ENCODE measurements around the gene ADD2.

ADD2 gene

DNA sequence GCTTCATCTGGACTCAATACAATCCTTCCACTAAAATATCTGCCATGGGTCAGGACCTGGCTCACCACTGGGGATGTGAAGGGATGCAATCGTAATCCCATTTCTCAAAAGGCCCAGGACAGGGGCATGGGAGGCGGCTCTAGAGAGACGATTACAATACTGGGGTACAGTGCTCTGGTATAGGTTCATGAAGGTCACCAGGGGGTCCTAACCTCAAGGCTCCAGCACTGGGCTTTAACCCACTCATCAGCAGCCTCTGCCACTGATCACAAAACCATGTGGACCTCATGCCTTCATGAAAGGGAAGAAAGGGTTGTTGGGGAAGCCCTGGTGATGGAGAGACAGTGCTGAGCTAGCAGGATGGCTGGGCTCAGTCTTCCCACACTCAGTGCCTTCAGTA is 48.8 kb downstream of the ADD2 start:
- no peak for DNase-seq

DNA sequence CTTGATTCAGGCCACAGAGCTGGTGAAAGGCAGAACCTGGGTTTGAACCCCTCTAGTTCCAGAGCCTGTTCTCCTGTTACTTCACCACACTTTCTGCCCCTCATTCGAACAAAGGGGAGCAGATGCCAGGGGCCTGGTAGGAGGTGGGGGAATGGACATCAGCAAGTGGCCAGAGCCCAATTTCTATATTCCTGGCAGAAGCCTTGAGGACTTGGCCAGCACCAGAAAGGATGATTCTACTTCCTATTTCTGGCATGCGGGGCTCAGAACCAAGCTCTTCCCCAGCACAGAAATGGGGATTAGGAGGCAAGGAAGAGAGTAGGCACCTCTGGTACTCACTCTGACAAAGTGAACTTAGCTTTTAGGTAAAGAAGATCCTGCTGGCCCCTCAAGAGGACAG is 49.3 kb downstream of the ADD2 start:
- DNase-seq, result no peak

DNA sequence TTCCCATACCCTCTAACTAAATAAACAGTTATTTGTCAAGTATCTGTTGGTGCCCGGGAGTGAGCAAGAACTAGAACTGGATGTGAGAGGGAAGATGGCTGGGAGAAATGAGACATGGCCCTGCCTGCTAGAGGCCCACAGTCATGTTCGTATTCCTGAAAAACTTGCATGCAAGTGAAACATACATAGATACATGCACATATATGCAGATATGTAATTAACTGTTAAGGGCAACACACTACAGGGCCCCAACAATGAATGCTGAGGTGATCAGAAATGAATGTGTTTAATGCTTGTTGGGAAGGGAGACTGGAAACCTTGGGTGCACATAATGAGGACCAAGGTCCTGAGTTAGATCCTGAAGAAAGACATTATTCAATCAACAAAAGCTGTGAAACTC is 49.8 kb downstream of the ADD2 start:
- no peak for DNase-seq

DNA sequence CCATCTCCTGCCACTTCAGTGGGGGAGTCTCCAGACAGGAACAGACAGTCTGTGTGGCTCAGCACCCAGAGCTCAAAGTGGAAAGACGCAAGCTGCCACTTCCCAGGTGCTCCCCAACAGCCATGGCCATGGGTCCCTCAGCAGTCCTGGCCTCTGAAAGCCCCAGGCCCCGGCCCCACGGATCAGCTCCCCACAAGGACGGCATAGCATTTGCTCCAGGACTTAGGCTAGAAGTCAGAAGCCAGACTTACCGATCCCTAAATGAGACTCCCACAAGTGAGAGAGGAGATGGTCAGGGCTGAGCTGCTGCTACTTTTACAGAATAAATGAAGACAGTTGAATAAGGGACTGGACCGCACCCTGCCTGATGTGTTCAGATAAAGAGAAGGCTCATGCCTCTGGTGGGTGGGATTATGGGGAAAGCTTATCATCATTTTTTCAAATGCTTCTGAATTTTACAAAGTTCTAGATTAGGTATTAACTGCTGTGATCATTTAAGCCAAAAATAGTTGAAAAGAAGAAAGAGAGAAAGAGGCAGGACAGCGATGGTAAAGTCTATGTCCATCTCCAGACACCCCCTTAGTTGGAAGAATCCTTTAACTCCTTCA is 50.5 kb downstream of the ADD2 start:
- DNase-seq, result no peak

DNA sequence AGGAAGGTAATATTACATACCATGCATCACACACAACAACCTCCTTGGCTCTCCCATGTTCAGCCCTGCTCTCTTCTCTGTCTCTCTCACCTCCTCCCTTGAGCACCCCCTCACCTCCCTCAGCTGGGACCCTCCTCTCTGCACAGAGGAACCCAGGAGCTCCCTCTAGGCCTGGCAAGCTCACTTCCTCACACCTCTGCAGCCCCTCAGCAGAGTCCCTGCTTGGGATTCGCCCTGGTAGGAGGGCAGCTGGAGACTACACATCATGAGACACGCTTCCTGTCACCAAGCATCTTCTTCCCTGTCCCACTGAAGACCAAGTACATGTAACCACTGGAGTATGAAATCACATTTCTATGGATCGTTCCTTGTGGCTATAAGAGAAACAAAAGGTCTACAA is 51.0 kb downstream of the ADD2 start:
- DNase-seq, result no peak

DNA sequence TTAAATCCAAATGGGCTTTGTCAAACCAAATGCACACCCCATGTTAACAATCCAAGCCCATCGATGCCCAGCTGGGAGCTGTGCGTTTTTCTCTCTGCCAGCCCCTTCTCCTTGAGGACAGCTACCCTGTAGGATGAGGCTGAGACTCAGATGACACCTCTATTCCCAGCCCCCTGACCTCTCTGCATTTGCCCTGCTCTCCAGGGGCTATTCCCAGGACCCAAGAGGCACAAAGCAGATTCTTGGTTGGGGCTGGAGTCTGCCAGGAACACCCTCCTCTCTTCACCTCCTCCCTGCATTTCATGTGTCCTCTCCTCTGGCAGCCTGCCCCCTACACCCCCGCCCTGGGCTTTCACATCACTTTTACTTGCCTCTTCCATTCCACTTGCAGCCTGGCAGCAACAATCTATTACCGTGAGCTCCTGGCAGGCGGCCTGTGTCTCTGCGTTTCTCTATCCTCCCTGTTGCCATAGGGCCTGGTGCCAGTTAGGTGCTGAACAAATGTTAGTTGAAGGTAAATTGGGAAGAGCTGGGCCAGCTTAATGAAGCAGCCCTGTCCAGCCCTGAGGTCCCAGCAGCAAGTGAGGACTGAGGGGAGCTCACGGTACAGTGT is 51.8 kb downstream of the ADD2 start:
- DNase-seq, result no peak

DNA sequence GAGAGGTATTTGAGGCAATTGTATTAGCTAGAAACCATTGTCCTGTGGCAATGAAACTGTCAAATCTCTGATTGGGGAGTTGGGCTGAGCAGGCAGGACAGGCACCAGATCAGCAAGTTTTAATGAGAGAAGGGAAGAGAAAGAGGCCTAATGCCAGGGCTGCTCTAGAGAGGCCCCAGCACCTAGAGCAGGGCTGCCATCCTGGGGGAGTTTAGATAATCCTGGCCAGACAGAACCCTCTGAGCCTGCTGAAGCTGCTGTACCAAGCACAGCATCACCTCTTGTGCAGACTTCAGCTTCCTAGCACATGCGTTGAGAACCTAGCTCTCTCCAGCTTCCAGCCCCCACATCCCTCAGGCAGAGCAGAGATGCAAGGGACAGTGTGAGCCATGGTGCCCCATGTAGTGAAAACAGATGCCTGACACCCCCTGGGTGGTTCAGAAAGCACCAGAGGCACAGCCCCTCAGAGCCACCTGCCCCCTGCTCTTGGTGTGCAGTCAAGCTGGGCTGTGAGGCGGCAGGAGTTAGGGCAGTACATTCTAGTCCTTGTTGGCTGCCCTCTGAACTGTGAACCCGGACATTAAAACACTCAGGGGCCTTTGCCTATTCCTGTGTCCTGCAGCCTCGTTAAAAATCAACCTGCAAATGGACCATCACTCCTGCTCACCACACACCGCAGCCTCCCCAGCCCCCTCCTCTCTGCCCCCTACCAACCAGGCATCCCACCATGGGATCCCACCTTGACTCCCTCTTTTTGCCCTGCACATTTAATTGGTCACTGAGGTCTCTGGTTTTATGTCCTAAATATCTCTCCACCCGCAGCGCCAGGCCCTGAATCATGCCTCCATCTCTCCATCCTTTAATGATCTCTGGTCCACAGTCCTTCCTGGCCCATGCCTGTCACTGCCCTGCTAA is 52.7 kb downstream of the ADD2 start:
- no peak for DNase-seq

DNA sequence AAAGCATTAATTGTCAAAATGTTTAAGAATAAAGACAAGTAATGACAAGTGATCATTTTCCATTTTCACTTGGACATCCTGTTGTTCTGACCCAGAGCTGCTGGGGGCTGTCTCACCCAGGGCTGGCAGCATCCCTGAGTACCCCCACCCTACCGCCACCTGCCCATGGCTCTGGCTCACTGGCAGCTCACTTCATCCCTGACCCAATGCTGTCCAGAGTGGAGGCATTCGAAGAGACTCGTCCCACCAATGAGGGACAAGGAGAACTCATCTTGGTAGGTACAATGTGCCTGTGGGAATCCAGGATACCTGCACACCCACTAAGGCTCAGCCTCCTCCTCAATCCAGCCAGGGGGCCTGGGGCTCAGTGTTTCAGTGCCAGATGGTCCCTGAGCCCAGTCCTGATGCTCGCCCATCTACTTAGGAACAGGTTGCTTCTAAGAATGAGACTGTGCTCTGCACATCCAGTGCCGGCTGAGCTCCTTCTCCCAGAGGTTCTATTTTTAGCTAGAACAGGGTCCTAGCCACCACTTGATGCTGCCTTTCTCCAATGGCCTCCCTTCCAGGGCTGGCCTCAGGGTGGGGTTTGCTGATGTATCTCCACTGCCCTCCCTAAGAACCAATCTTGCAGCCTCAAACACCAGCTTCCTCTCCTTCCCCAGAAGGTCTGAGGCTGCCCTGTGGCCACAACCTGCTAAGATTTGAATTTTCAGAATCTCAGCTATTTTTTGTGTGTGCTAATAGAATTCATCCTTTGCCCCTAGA is 53.7 kb downstream of the ADD2 start:
- no peak for DNase-seq

DNA sequence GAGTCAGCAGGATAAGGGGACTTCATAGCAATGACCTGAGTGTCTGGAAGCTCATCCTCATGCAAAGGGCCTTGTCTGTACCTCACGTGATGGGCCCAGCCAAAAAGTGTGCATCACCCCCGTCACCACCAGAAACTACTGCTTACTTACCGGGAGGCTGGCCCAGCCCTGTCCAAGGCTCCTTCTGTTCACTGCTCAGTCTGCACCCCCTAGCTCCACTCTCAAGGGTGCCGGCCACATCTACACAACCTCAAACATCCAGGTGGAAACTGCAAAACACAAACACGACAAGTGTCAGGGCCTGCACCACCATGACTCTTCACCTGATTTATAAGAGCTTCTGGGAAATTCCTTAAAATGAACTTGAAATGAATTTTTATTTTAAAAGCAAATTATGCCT is 55.1 kb downstream of the ADD2 start:
- no peak for DNase-seq

DNA sequence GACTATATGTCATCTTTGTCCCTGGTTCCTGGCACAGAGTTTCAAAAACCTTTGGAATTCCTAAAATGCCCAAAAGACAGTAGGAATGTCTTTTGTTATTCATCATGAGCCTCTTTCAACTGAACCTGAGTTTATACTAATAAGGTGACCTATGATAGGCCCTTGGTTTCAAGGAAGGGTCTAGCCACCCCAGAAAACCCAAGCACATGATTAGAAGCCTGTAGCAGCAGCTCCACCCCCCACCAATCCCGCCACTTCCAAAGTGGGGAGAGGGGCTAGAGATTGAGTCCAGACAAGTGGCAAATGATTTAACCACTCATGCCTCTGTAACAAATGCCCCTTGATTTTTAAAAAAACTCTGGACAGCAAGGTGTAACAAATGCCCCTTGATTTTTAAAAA is 56.8 kb downstream of the ADD2 start:
- DNase-seq, result no peak

DNA sequence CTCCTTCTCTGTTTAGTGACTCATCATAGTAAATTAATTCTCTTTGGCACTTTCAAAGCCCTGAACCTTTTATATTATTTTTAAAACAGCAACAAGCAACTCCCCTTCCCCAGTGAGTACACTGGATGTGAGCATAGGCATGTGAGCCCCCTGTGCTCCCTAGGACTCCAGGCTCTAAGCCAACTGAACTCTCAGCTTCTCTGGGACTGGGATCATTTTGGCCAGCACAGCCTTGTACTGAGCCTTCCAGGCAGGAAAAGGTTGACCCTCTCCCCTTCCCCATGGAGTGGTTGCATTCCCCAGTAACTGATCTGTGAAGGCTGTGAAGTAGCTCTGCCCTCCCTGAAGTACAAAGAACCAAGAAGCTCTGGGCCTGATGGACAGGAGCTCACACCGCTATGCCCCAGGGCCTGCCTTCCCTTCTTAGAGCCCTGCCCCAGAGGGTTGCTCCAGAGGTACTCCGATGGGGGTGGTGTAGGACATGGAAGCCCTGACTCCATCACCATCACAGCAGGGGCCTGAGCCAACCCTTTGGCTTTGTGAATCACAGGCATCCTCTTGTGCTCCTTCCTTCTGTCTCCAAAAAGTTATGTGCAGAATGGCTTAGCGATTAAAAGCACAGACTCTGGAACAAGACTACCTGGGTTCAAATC is 57.8 kb downstream of the ADD2 start:
- no peak for DNase-seq

DNA sequence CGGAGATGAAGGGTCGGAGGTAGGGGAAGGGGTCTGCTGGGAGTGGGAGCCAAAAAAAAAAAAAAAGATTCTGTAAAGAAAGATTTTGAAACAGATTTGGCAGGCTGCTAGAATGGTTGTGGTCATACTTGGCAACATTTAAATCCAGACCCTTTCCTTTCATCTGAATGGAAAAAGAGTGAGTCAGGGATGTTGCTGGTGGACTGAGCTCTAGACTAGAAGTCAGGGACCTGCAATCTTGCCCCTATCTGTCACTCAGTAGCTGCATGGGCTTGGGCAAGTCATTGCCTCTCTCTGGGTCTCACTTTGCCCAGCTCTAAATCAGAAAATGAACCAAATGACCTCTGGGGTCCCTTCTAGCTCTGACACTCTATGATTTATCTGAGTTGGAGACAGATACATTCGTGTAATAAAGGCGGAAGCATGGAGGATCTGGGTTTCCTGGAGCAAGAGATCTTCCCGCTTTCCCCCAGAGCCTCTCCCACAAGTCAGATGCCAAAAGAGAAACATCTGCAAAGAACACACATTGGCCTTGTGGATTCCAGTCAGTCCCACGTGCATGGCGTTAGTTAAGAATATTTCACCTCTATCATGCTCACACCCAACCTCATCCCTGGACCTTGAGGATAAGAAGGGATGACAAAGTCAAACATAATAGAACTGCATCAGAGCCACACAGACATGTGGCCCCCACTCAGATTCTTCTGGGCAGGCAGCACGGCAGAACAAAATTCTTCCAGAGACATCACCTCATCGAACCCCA is 58.5 kb downstream of the ADD2 start:
- no peak for DNase-seq

DNA sequence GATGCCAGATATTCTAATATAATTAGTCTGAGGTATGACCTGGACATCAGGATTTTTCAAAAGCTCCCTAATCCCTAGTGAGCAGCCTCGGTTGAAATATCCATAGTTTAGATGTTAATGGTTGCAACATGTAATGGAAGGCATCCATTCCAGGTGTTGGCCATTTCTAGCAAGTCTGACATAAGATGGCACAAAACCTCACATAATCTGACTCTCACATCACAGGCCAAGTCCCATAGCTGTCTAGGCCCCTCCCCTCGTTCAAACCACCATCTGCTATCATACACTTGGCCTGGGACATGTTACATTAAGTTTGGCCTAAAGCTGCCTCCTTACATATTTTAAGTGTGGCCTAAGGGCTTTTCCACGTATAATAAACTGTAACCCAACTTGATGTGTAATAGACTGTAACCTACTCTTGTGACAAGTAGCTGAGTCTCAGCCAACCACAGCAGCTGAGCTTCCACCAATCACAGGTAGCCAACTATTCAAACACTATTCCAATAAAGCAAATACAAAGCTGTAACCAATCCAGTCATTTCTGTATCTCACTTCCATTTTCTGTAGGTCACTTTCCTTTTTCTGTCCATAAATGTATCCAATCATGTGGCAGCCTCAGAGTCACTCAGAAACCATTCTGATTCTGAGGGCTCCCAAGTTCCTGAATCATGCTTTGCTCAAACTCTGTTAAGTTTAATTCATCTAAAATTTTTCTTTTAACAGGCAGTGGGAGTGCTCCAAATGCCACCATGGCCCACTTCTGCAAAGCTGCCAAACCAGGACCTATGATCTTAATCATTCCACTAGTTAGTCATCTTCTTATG is 59.4 kb downstream of the ADD2 start:
- DNase-seq, result no peak

DNA sequence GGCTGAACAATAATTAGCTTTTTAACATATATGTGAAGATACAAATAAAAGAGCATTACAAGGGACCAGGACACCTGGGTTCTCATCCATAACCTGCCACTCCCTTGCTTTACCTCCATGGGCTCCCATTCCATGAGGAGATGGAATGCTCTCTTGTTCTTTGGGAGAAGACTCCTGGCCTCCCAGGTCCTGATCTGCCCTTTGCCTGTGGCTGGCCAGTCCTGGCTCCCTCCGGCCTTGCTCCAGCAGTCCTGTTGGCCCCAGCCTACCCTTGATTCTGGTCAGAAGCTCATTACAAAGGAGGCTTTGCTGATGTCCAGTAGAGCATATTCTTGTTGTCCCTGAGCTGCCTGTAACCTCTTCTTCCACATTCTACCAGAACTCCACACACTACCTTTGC is 60.3 kb downstream of the ADD2 start:
- no peak for DNase-seq

DNA sequence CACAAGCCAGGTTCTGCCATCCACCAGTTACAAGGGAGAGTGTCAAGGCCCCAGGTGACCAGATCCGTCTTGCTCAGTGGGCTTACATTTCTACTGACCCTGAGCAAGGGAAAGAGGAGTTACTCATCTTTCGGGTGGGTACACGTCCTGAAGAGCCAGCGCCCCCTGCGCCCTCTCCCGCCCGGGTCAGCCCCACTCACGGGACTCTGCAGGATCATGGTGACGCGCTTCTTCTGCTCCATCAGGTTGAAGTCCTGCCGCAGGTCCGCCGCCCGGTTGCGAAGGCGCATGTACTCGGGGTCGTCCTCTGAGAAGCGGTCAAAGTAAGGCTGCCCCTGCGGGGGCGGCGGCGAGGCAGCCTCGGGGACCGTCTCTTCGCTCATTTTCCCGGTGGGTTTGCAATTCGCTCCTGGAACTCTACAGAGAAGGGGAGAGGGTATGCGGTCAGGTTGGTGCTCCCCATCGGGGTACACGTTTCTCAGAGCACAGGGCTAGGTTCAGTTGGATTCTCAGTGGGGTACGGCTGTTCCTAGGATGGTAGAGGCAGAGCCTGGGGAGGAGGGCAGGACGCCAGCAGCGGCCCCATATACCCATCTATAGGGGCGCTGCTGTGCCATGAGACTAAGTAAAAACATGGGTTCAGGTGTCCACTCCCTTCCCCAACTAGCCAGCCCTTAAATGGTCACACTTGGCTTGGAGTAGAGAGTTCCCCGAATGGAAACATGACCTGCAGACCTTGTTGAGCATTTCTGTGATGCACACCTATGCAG is 61.8 kb downstream of the ADD2 start:
- no peak for DNase-seq

DNA sequence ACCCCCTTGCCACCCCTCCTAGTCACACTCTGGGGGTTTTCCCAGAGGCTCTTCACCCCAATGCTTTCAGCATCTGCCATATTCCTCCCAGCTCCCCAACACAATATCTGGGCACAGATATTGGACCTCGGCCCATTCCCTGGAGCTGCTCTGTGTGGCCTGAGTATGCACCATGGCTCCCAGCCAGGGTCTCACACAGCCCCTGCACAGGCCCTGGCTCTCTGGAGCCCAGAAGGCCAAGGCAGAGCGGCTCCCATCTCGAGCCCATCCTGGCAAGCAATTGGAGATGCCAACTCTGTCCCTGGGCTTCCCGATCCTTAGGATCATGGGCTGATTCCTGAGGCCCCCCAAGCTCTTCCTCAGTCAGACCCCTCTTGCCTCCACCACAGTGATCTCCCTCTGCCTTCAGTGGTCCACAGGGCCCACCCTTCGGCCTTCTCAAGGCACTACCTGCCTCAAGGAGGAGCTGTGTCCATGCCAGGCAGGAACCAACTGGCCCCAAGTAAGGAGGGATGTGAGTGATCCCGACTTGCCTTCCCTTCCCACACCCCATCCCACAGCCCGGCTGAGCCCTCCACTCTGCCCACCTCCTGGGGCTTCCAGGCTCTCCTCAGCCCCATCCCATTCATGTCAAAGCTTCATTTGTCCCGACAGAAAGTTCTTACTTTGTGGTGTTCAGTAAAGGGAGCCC is 62.7 kb downstream of the ADD2 start:
- no peak for DNase-seq

DNA sequence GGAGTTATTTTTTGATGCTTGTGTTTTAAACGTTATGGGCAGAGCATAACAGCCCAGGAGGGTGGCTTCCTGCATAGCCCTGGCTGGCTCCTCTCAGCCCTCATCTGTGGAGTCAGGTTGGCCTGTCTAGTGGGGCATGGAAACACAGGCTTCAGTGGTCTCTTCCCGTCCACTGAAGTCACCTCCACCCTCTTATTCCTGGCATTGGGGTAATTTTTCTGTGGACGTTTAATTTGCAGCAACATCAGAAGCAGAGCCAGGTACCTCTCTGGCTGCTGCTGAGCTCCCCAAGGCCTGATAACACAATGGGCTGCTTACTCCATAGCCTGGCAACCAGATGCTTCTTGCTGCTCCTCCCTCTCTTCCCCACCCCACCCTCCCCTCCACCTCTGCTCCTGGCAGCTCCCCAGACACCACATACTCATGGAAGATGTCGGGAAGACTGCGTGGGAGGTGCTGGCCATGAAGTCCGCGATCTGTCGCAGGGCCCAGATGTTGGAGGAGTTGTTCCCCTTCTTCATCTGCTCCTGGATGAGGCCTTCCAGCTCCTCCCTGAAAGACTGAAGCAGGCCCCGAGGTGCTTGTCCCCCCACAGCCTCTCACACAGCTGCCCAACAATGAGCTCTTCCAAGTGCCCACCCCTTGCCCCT is 64.0 kb downstream of the ADD2 start:
- DNase-seq, result no peak

DNA sequence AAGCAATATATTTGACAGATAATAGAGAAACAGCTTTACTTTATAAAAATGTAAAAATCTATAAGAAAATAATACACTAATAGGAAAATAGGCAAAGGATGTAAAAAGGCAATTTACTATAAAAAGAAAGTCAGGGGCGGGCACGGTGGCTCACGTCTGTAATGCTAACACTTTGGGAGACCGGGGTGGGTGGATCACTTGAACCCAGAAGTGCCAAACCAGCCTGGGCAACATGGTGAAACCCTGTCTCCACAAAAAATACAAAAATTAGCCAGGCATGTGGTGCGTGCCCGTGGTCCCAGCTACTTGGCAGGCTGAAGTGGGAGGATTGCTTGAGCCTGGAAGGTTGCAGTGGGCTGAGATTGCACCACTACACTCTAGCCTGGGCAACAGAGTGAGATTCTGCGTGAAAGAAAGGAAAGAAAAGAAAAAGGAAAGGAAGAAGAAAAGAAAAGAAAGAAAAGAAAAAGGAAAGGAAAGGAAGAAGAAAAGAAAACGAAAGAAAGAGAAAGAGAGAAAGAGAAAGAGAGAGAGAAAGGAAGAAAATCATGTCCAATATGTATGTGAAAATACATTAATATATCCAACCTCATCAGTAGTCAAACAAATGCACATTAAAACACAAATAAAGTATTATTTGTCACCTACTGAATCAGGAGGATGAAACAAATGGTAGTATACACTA is 65.1 kb downstream of the ADD2 start:
- no peak for DNase-seq

DNA sequence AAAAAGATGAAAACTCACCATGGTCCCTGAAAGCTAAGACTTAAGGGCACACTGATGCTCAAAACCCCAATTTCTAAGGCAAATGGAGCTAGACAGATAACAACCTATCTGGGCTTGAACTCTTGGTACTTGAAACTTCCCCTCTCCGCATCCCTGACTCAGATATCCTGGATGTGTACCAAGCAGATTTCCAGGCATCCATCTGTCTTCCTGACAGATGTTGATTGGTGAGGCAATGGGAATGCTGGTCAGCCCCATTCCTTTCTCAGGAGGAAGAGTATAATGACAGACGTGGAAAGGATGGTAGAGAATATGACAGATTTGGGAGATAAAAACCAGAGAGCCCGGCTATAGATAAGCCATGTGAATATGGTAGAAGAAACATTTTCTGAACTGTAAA is 69.2 kb downstream of the ADD2 start:
- DNase-seq, result no peak

Measured in CD4-positive, alpha-beta T cell treated with Interleukin-17A for 1 hour (primary cell).